DOHH2 (cell line): ENCODE data around the gene SPATA19.

Source experiments
- EZH2phosphoT487 ChIP-seq: fragments of 200-600 bp; sonication (generic); IDR thresholded peaks from 2 replicates; pipeline ENCODE4 v1.6.1; 2017; ENCODE audit warnings: borderline replicate concordance, mild to moderate bottlenecking, antibody characterized with exemption, low read length, moderate library complexity, mixed read lengths
- TF ChIP-seq, protein P1 (sequence below): fragments of 200-600 bp; sonication (generic); IDR thresholded peaks from one replicate; pipeline ENCODE4 v1.5.1; 2014; ENCODE audit warnings: antibody characterized with exemption, mild to moderate bottlenecking, low read depth, low read length; ENCODE audit not compliant: poor library complexity, severe bottlenecking

- TF ChIP-seq, protein P1, sequence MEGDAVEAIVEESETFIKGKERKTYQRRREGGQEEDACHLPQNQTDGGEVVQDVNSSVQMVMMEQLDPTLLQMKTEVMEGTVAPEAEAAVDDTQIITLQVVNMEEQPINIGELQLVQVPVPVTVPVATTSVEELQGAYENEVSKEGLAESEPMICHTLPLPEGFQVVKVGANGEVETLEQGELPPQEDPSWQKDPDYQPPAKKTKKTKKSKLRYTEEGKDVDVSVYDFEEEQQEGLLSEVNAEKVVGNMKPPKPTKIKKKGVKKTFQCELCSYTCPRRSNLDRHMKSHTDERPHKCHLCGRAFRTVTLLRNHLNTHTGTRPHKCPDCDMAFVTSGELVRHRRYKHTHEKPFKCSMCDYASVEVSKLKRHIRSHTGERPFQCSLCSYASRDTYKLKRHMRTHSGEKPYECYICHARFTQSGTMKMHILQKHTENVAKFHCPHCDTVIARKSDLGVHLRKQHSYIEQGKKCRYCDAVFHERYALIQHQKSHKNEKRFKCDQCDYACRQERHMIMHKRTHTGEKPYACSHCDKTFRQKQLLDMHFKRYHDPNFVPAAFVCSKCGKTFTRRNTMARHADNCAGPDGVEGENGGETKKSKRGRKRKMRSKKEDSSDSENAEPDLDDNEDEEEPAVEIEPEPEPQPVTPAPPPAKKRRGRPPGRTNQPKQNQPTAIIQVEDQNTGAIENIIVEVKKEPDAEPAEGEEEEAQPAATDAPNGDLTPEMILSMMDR: no peak
- no peak for TF ChIP-seq EZH2phosphoT487
These were observed 54.3 kb downstream of the SPATA19 start for GRCh38 chr11:133790995-133791394.
